GM13976 (cell line): ENCODE measurements around the gene SEMA4F.

ENCODE experiments used
- DNase-seq: peaks from one replicate; pipeline ENCODE4 v3.0.0; 2012; ENCODE audit warnings: low spot score
- in situ Hi-C: fragments of 300-500 bp; cut with MboI; formaldehyde crosslinking; loops from one replicate; pipeline ENCODE4 v1.12.0; 2022; ENCODE audit warnings: low sequenced_read_pairs, mixed read lengths, inconsistent platforms; ENCODE audit not compliant: unreplicated experiment
- TF ChIP-seq, protein P1 (sequence below): IDR thresholded peaks from 2 replicates; pipeline ENCODE4 v1.5.1; 2012; ENCODE audit warnings: borderline replicate concordance, mild to moderate bottlenecking; ENCODE audit not compliant: insufficient read depth; ENCODE audit errors: extremely low read depth, missing control alignments, control extremely low read depth

Gene SEMA4F, protein sequence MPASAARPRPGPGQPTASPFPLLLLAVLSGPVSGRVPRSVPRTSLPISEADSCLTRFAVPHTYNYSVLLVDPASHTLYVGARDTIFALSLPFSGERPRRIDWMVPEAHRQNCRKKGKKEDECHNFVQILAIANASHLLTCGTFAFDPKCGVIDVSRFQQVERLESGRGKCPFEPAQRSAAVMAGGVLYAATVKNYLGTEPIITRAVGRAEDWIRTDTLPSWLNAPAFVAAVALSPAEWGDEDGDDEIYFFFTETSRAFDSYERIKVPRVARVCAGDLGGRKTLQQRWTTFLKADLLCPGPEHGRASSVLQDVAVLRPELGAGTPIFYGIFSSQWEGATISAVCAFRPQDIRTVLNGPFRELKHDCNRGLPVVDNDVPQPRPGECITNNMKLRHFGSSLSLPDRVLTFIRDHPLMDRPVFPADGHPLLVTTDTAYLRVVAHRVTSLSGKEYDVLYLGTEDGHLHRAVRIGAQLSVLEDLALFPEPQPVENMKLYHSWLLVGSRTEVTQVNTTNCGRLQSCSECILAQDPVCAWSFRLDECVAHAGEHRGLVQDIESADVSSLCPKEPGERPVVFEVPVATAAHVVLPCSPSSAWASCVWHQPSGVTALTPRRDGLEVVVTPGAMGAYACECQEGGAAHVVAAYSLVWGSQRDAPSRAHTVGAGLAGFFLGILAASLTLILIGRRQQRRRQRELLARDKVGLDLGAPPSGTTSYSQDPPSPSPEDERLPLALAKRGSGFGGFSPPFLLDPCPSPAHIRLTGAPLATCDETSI

DNA sequence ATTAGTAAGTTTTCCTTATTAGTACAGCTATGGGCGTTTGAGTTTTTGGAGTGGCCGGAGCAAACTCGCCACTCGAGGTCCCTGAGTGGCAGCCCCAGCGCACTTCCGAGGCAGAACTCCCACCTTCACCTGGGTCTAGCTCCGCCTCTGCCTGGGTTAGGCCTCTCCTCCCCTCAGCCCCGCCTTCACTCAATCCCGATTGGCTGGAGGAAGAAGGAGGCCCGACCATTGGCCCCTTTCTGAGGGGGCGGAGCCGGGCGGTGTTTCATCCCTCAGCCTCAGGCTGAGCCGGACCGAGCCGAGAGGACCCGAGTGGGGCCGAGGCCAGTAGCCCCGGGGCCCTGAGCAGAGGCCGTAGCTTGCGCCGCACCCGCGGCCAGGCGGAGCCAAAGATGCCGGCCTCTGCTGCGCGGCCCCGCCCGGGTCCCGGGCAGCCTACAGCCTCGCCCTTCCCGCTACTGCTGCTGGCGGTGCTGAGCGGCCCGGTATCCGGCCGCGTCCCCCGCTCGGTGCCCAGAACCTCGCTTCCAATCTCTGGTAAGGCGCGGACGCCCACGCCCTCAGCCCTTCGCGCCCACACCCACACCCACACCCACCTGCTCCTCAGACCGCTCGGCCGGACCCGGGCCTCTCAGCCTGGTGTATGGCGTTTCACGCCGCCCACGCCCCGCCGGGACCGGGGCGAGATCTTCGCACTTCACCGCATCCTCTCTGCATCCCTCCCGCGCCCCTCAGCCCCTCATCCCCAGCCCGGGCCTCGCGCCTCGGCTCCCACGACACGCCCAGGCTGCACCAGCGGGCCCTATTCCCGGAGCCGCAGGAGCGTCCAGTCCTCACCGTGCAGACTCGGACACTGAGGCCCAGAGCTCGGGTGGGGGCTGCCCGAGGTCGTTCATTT, at the start of gene SEMA4F:
Gene SEMA4F, plus strand, starts transcription at position 263 of the 898 bp plus-strand sequence. Its CDS starts 130 bp downstream, at position 393.
- in situ Hi-C loops: no loop called here
- TF ChIP-seq, protein P1, sequence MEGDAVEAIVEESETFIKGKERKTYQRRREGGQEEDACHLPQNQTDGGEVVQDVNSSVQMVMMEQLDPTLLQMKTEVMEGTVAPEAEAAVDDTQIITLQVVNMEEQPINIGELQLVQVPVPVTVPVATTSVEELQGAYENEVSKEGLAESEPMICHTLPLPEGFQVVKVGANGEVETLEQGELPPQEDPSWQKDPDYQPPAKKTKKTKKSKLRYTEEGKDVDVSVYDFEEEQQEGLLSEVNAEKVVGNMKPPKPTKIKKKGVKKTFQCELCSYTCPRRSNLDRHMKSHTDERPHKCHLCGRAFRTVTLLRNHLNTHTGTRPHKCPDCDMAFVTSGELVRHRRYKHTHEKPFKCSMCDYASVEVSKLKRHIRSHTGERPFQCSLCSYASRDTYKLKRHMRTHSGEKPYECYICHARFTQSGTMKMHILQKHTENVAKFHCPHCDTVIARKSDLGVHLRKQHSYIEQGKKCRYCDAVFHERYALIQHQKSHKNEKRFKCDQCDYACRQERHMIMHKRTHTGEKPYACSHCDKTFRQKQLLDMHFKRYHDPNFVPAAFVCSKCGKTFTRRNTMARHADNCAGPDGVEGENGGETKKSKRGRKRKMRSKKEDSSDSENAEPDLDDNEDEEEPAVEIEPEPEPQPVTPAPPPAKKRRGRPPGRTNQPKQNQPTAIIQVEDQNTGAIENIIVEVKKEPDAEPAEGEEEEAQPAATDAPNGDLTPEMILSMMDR: no peak
- peak; percentile 99 for DNase-seq

DNA sequence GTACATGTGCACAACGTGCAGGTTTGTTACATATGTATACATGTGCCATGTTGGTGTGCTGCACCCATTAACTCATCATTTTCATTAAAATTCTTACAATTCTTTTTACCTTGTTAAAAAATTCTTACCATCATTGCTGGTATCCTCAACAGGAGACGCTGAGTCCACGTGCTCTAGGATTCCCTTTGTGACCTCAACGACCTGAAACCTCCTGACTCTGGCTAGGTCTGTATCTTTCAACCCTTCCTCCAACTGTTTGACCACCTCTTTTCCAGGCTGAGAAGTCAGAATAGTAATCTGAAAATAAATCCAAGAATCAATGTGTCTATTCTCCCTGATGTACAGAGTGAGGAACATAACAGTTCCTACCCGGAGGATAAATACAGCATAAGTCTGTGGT, 47.1 kb upstream of the SEMA4F start:
- in situ Hi-C loops: no loop called here
- TF ChIP-seq, protein P1: no peak
- DNase-seq: no peak

DNA sequence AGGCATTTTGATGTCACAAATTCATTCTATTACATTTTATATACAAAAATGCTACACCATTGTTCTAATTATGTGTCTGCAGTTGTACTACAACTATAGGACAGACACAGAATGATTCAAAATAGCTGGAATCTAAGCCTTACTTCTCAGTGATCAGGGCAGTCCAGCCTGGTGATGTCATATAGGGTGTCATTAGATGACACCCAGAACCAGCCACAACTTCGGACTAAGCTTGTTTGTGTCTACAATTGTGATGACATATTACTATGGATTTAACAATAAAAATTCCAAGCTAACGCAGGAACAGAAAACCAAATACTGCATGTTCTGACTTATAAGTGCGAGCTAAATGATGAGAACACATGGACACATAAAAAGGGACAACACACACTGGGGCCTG, 36.9 kb upstream of the SEMA4F start:
- in situ Hi-C loops: no loop called here
- DNase-seq: no peak
- TF ChIP-seq, protein P1: no peak

DNA sequence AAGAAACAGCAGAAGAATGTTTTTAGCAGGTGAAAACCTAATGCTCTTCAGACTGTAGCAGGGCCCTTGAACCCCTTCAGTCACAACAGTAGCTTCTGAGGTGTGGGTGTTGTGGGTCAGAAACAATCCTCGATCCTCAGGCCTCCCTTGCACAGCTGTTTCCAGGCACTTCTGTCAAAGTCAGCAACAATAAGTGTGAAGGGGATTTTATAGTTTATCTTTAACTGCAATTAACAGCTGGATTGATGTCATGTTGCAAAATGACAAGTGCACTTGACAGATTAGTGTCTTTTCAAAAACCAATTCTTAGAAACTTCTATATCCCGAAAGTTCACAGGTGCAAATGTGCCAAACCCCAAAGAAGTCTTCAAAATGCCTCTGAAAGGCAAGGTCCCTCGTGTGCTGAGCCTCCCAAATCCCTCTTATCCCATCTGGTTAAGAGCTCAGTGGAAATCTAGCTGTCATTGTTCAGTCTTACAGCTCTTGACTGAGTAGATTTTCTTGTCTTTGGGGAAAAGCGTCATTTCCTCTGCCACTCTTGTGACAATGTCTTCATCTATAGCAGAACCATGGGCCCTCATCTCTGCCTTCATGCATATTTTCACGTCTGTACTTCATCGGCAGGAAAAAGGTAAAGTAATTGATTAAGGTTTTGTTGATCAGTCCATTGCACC, 35.5 kb upstream of the SEMA4F start:
- in situ Hi-C loops: no loop called here
- no peak for DNase-seq

DNA sequence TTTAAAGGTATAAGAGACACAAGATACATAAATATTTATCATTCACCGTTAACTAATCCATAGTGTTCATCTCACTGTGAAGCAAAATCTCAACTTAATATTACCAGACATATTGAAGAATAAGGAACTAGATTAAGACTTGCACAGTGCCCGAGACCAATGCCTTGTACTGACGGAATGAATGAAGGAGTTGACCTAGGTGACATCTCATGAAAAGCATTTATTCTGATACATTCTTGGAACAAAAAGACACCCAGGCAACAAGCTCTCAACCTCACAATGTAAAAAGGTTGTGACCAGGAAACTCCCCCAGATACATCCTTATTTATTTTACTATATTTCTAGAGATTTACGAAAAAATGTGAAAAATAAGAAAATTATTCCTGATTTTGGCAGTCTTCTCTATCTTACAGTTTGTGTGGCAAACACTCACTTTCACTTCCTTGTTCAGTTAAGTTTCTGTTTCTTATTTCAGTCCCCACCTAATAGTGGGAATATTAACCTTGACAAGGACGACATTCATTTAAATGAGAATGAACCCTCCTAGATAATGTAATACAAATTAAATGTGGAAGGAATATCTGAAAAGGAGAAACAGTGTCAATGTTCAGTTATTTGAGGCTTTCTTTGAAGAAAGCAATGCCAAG, 34.3 kb upstream of the SEMA4F start:
- TF ChIP-seq, protein P1: no peak
- in situ Hi-C loops: no loop called here
- DNase-seq: peak; percentile 21

More for the DNA sequence above, 35.5 kb upstream of the SEMA4F start:
- TF ChIP-seq, protein P1: no peak

DNA sequence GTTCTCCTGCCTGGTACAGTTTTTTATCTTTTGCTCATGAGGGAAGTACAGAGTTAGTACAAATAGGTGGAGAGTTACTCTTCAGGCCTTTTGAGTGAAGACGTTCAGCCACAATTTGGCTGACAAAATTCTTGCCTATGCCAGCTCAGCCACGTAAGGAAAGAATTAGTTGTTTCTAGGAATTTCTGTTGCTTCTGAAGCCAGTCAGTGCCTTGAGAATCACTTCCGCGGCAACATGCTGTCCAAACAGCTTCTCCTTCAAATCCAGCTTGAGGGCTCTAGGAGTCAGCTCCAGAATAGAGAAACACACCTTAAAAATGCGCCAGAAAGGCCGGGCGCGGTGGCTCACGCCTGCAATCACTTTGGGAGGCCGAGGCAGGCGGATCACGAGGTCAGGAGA, 33.4 kb upstream of the SEMA4F start:
- DNase-seq: no peak
- in situ Hi-C loops: no loop called here
- TF ChIP-seq, protein P1: no peak
